Calu3 (cell line): Measurements from ENCODE around the gene SUPT4H1. TPM values are rescaled to one million over a fixed set of nuclear protein-coding genes. Genes with fewer than 3 reads are reported as not detected.

ENCODE experiments used
- BruUV-seq: library from RNA; stranded (reverse); fragments of 400-500 nt; replicated peaks from 2 replicates; lab custom pipeline; 2021; lab: Mats Ljungman, UMichigan
- CTCF ChIA-PET: fragments of 300-600 bp; sonication (Branson Sonifier 250); formaldehyde crosslinking; loops from one replicate; lab custom pipeline; 2022; ENCODE audit warnings: antibody characterized with exemption; lab: Charles Lee
- DNase-seq: peaks from one replicate; pipeline ENCODE4 v3.0.0; 2022
- H3K27ac Mint-ChIP-seq: one replicate; pipeline ENCODE4 v1.8.0; 2022; ENCODE audit warnings: mixed read lengths; ENCODE audit not compliant: unreplicated experiment
- H3K27me3 Mint-ChIP-seq: one replicate; pipeline ENCODE4 v1.8.0; 2022; ENCODE audit warnings: mixed read lengths; ENCODE audit not compliant: unreplicated experiment
- H3K36me3 Mint-ChIP-seq: one replicate; pipeline ENCODE4 v1.8.0; 2022; ENCODE audit warnings: mild to moderate bottlenecking, moderate library complexity, mixed read lengths; ENCODE audit not compliant: insufficient read depth, unreplicated experiment
- H3K4me1 Mint-ChIP-seq: one replicate; pipeline ENCODE4 v1.8.0; 2022; ENCODE audit warnings: mild to moderate bottlenecking, low read depth, mixed read lengths; ENCODE audit not compliant: unreplicated experiment
- H3K4me3 Mint-ChIP-seq: one replicate; pipeline ENCODE4 v1.8.0; 2022; ENCODE audit warnings: mild to moderate bottlenecking, low read depth, moderate library complexity, mixed read lengths; ENCODE audit not compliant: unreplicated experiment
- H3K9me3 Mint-ChIP-seq: one replicate; pipeline ENCODE4 v1.8.0; 2022; ENCODE audit warnings: low read depth, mixed read lengths; ENCODE audit not compliant: unreplicated experiment
- intact Hi-C: fragments of 100-400 bp; cut with micrococcal nuclease; formaldehyde crosslinking; loops from one replicate; pipeline ENCODE4 v1.10.0; 2022; ENCODE audit not compliant: unreplicated experiment
- microRNA-seq: library from miRNA; unstranded; fragments of <30 nt; microRNA quantifications from one replicate; pipeline ENCODE4 v1.2.0, GENCODE V29; 2022
- total RNA-seq: library from RNA; stranded (reverse); gene quantifications from 2 replicates; pipeline ENCODE4 v1.2.3, GENCODE V29; 2022
- TF ChIP-seq, protein P1 (sequence below): fragments of 200-600 bp; IDR thresholded peaks from one replicate; pipeline ENCODE4 v1.8.0; 2022; ENCODE audit warnings: antibody characterized with exemption; ENCODE audit not compliant: unreplicated experiment

Gene SUPT4H1
- total RNA-seq, 1 experiment from 2014 or later = 40.3 TPM

DNA sequence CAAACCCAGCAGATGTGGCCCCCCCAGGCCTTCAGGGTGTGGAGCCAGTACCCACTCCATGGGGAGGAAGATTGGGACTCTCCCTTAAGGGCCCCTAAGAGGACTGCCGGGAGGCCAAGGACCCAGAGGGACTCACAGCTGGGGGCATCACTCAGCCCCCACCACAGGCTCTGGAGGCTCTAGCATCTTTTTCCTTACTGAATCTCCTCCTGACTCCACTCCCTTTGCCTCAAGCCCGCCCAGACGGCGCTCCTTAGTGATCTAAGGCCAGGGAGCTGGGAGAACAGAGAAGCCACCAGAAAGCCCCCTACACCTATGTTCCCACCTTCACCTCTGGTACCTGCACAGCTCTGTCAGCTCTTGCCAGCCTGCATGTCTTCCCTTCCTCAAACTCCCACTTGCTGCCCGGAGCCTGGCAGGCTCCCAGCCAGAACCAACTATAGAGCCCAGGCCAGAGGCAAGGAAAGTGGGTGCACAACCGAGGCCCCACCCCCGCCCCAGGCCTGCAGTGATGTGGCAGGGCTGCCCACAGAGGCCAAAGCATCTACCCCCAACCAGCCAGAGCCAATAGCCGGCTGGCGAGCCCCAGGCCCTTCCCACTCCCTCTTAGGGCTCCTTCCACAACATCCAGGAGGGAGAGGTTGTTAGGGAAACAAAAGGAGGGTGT, 48.9 kb downstream of the SUPT4H1 start:
- CTCF ChIA-PET = no interaction called here
- no TSS peak for BruUV-seq
- no peaks in the 10 kb centered on the region for H3K9me3 Mint-ChIP-seq
- no peak for DNase-seq
- no peak overlapping the region for H3K4me3 Mint-ChIP-seq
- no peak overlapping the region for H3K27ac Mint-ChIP-seq
- H3K36me3 Mint-ChIP-seq = no peaks in the 10 kb centered on the region
- peaks cover 59% of the 10 kb centered on the region for H3K27me3 Mint-ChIP-seq
- no peaks in the 10 kb centered on the region for H3K4me1 Mint-ChIP-seq
- TF ChIP-seq, protein P1, sequence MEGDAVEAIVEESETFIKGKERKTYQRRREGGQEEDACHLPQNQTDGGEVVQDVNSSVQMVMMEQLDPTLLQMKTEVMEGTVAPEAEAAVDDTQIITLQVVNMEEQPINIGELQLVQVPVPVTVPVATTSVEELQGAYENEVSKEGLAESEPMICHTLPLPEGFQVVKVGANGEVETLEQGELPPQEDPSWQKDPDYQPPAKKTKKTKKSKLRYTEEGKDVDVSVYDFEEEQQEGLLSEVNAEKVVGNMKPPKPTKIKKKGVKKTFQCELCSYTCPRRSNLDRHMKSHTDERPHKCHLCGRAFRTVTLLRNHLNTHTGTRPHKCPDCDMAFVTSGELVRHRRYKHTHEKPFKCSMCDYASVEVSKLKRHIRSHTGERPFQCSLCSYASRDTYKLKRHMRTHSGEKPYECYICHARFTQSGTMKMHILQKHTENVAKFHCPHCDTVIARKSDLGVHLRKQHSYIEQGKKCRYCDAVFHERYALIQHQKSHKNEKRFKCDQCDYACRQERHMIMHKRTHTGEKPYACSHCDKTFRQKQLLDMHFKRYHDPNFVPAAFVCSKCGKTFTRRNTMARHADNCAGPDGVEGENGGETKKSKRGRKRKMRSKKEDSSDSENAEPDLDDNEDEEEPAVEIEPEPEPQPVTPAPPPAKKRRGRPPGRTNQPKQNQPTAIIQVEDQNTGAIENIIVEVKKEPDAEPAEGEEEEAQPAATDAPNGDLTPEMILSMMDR = no peak
- intact Hi-C loops = no loop called here

DNA sequence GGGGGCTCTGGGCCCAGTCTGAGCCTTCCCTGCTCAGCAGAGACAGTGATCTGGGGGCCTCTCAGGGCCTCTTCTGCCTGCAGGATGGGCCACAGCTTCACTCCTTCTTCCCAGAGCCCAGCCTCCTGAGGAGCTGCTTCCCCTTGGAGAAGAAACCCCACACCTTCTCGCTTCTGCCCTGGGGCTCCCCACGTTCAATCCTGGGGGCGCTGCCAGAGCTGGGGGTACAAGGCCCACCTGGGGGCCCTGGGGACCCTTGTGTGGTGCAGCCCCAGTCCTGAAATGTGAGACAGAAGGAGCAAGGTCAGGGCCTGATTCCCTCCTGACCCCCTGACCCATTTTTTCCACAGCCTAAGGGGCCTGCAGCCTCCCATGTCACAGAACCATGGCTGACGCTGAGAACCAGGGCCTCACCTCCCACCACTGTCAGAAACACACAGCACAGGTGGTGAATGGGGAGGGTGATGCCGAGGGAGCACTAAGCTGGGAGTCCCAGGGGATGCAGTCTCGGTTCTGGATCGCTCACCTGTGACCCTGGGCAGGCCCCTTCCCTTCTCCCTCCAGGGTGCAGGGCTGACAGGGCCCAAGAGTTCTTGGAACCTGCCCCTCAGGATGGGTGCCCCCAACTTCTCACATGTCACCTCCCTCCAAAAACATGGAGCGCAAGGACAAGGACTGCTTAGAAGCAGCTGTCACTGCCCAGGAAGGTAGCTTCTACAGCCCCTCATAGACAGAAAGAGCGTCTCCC, 49.7 kb downstream of the SUPT4H1 start:
- Mint-ChIP-seq H3K36me3 (no peaks in the 10 kb centered on the region), H3K27me3 (peaks cover 55% of the 10 kb centered on the region), H3K9me3 (no peaks in the 10 kb centered on the region), H3K4me3 (no peak overlapping the region), H3K27ac (no peak overlapping the region), H3K4me1 (no peaks in the 10 kb centered on the region)
- DNase-seq = no peak
- BruUV-seq = no TSS peak
- TF ChIP-seq, protein P1 = no peak
- CTCF ChIA-PET = no interaction called here
- intact Hi-C loops = no loop called here

DNA sequence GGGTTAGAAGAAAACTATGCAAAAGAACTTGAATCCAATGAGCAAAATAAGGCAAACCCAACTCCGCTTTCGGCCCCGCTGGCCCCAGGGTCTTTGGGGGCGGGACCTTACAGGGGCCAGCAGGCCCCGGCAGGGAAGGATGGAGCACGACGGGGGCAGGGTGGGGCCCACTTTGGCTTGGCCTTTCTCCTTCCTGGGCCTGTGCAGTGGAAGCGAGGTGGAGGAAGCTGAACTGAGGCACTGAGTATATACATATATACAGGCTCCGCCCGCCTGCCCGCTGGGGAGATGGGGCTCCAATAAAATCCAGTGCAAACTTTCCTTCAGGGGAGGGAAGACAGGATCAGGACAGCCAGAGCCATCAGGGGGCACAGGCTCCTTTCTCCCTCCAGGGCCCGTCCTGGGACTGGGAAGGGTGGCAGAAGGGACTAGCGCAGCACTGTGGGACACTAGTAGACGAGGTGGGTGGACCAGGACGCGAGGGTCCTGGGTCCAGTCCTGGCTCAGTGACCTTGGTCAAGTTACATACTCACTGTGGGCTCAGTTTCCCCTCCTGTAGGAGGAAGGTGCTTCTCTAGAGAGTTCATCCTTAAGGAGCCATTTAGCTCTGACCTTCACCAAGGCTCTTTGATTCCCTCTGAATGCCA, 50.4 kb downstream of the SUPT4H1 start:
- no peak for DNase-seq
- no TSS peak for BruUV-seq
- Mint-ChIP-seq H3K9me3 (no peaks in the 10 kb centered on the region), H3K27me3 (peaks cover 48% of the 10 kb centered on the region), H3K36me3 (no peaks in the 10 kb centered on the region), H3K4me1 (no peaks in the 10 kb centered on the region), H3K4me3 (no peak overlapping the region), H3K27ac (no peak overlapping the region)
- intact Hi-C loops = no loop called here
- TF ChIP-seq, protein P1 = no peak
- CTCF ChIA-PET = no interaction called here

DNA sequence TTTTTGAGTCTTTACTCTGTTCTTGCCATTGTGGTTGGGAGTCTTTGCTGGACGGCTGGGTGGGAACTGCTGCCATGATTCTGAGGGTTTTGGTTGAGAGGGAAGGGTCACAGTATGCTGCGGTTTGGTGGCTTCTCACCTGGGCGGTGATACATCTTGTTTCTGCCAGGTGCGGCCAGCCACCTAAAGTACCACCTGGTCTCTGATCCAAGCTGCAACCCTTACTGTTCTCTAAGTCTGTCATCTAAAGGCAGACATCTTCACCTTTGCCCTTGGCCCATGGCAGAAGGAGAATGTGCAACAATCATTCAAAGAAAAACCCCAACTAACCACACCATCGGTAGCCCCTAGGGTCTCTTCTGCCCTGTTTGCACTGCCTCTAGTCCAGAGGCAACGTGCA, 51.7 kb downstream of the SUPT4H1 start:
- no peak for DNase-seq
- no peaks in the 10 kb centered on the region for H3K4me1 Mint-ChIP-seq
- no peak overlapping the region for H3K4me3 Mint-ChIP-seq
- intact Hi-C loops = no loop called here
- BruUV-seq = no TSS peak
- TF ChIP-seq, protein P1 = no peak
- no peaks in the 10 kb centered on the region for H3K36me3 Mint-ChIP-seq
- CTCF ChIA-PET = no interaction called here
- H3K27ac Mint-ChIP-seq = no peak overlapping the region
- no peaks in the 10 kb centered on the region for H3K9me3 Mint-ChIP-seq
- peaks cover 45% of the 10 kb centered on the region for H3K27me3 Mint-ChIP-seq

Small RNA genes lying within 50 kb of the gene (microRNA-seq; reads per million reads assigned to microRNA genes)
- not detected for gene MIR4736

Other genes starting within 250 kb of the SUPT4H1 start
- gene OR4D1, start 203.8 kb downstream of the SUPT4H1 start, total RNA-seq = not detected in 2 replicates
- gene OR4D2, start 185.2 kb downstream of the SUPT4H1 start, total RNA-seq = not detected in 2 replicates
- gene EPX, start 159.5 kb downstream of the SUPT4H1 start, total RNA-seq = not detected in 2 replicates
- gene MKS1, start 132.9 kb downstream of the SUPT4H1 start, total RNA-seq = 9.6 and 14.1 TPM in 2 replicates
- gene LPO, start 113.6 kb downstream of the SUPT4H1 start, total RNA-seq = not detected in 2 replicates
- not detected in 2 replicates for gene MPO, start 71.3 kb downstream of the SUPT4H1 start, total RNA-seq
- not detected in 2 replicates for gene TSPOAP1, start 23.4 kb downstream of the SUPT4H1 start, total RNA-seq
- 2.9 and 4.5 TPM in 2 replicates for gene RNF43, start 65.3 kb upstream of the SUPT4H1 start, total RNA-seq
- gene HSF5, start 136.2 kb upstream of the SUPT4H1 start, total RNA-seq = 0.07 TPM in 1 of 2 replicates, not detected in the other
- 28.2 and 33.5 TPM in 2 replicates for gene MTMR4, start 162.4 kb upstream of the SUPT4H1 start, total RNA-seq